Thoracic aorta (tissue), 2 donors: ENCODE results near the gene ULBP2. TPM values are rescaled to one million over a fixed set of nuclear protein-coding genes. Genes with fewer than 3 reads are reported as not detected.
"Not testable (repeated sequence)": the region's sequence is repeated elsewhere in the genome, so short reads cannot be mapped to it uniquely, and the experiment has no call there.

Source experiments
- ATAC-seq: fragments of 150-250 bp; one replicate; pipeline ENCODE4 v1.8.0; 2017; ENCODE audit warnings: low read depth; ENCODE audit not compliant: insufficient number of reproducible peaks, low FRiP score
- DNase-seq: peaks from one replicate; pipeline ENCODE4 v3.0.0-alpha.2; 2020; ENCODE audit warnings: low spot score
- H3K27ac ChIP-seq, 2 donors: fragments of 200-600 bp; sonication (generic); 1 replicate in 1 of 2; 2 replicates in 1 of 2; pipeline ENCODE4 v1.5.1; 2016; ENCODE audit warnings: mild to moderate bottlenecking in 2 of 2, moderate library complexity in 2 of 2
- H3K27me3 ChIP-seq: fragments of 200-600 bp; sonication (generic); replicated peaks from 2 replicates; pipeline ENCODE4 v1.6.0; 2016; ENCODE audit warnings: mild to moderate bottlenecking; ENCODE audit not compliant: insufficient read depth
- H3K36me3 ChIP-seq: fragments of 200-600 bp; sonication (generic); one replicate; pipeline ENCODE4 v1.5.1; 2016
- H3K4me1 ChIP-seq, 2 donors: fragments of 200-600 bp; sonication (generic); 1 replicate in 1 of 2; 2 replicates in 1 of 2; pipeline versions ENCODE4 v1.5.1 to v1.6.0; 2016; ENCODE audit warnings: low read depth in 2 of 2, mild to moderate bottlenecking in 1 of 2; ENCODE audit not compliant: control insufficient read depth in 1 of 2
- H3K4me3 ChIP-seq: fragments of 200-600 bp; sonication (generic); 2 replicates; pipeline ENCODE4 v1.5.1; 2016; ENCODE audit warnings: mild to moderate bottlenecking
- H3K9me3 ChIP-seq: fragments of 200-600 bp; sonication (generic); 2 replicates; pipeline ENCODE4 v1.5.1; 2016
- total RNA-seq, 2 donors: library from RNA; depleted of rRNA; stranded (reverse); fragments of >200 nt; gene quantifications; one replicate each; pipeline versions ENCODE4 v1.1.0 to v1.2.3, GENCODE V29; 2016
- TF ChIP-seq, protein P1 (sequence below): fragments of 200-600 bp; sonication (generic); IDR thresholded peaks from one replicate; pipeline ENCODE4 v1.5.1; 2019; ENCODE audit warnings: antibody characterized with exemption

The ULBP2 gene
- total RNA-seq, 2 donors from 2014 or later, result 0.41 TPM; not detected in 1

DNA sequence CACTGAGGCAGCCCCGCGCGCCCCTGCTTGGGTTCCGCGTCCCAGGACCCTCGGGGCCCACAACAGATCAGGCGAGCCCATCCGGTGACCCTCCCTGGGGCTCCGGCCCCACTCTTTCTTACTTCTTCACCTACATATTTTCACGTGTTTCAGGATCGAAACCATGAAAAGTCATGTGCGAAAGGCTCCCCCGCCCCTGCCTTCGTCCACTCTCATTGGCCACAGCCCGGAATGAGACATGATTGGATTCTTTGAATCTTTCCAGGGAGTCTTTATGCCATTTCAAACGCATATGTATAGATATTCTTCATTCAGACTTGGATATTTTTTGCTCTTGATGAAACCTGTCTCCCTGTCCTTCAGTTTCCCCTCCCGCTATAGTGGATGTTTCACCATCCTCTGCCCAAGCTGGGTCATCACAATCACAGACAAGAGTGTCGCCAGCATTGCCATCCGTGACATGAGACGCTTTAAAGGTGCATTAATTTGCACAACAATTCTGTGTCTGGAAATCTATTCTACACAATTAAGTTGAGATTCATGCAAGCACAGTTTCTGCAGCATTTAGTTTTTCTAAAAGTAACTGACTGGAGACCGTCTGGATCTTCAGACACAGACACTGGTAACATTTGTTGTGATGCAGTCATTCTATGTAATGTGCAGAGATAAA lies 13.3 kb downstream of the ULBP2 start:
- not testable (repeated sequence) for ATAC-seq, H3K4me1 ChIP-seq, H3K4me3 ChIP-seq, H3K9me3 ChIP-seq, H3K27ac ChIP-seq, H3K36me3 ChIP-seq, DNase-seq
- H3K27me3 ChIP-seq, result peaks cover 13% of the 10 kb centered on the region

DNA sequence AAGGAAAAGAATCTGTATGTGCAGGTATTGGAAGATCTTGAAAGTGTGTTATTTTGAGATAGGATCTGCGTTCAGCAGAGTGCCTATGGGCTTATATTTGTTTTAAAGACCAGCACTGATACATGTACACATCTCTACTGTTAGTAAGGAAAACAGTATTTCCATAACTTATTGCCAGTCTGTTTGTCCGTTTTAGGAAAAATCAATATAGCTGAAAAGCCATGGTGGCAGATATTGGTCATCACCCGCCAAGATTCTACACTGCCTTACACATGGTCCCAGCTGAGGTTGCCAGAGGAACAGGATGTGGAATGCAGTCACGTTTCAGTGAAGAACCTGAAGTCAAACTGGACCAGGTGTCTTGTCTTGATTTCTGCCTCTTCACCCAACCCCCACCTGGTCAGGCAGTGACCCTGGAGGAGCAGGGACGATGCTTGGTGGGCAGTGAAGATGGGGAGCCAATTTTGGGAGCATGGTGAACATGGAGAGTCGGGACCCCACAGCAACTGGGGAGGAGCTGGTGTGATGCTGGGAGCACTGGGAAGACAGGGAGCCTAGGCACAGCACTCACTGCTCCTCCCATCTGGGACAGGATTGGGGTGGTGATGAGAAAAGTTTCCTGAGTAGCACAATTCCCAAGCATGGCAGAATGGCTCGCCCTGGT lies 14.0 kb downstream of the ULBP2 start:
- not testable (repeated sequence) for H3K4me1 ChIP-seq, H3K27ac ChIP-seq, ATAC-seq, DNase-seq, H3K9me3 ChIP-seq, H3K4me3 ChIP-seq, H3K36me3 ChIP-seq
- peaks cover 14% of the 10 kb centered on the region for H3K27me3 ChIP-seq

DNA sequence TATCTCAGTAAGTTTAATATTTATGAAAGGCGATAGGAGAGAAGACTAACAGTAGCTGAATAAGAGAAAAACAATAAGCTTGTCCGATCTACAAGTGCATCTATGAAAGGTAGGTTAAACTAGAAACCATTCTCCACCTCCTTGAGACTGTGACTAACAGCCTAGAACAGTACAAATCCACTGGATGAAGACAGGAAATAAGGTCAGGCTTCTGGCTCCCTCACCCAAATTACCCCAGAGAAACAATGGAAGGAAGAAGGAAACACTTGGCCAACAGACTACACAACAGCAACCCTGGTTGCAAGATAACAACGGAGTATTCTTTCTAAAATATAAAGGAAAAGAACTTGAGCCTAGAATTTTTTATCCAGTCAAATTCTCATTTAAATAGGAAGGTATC lies 16.3 kb downstream of the ULBP2 start:
- not testable (repeated sequence) for DNase-seq, H3K27ac ChIP-seq, H3K4me1 ChIP-seq, H3K4me3 ChIP-seq, H3K36me3 ChIP-seq, H3K9me3 ChIP-seq, ATAC-seq
- H3K27me3 ChIP-seq, result peaks cover 25% of the 10 kb centered on the region

DNA sequence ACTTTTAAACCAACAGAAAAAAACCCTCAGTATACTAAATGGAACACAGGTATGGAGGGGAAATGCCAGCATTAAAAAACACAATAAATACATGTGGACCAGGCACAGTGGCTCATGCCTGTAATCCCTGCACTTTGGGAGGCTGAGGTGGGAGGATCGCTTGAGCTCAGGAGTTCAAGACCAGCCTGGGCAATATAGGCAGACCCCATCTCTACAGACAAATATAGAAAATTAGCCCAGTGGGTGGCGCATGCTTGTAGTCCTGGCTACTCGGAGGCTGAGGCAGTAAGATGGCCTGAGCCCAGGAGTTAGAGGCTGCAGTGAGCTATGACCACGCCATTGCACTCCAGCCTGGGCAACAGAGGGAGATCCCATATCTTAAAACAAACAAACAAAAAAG lies 18.0 kb downstream of the ULBP2 start:
- not testable (repeated sequence) for ATAC-seq, H3K27ac ChIP-seq
- H3K27me3 ChIP-seq, result peaks cover 40% of the 10 kb centered on the region

DNA sequence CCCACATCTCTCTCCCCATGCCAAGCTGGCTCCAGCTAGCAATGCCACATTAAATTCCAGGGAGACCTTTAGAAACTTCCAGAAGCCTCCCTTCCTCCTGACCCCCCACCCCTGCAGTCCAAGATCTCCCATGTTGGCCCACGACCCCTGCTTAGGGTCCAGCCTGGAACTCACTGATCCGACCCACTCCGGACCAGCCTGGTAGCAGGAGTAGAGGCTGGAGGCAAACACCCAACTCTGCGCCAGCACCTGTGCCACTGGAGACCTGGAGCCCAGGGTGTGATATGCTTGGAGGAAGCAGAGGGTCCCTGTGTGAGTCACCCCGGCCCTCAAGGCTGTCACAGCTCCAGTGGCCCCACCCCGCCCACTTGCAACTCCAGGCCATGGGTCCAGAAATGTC lies 18.7 kb downstream of the ULBP2 start:
- no peak for DNase-seq
- peaks cover 42% of the 10 kb centered on the region for H3K27me3 ChIP-seq

More for the DNA sequence above, 18.0 kb downstream of the ULBP2 start:
- DNase-seq, H3K36me3 ChIP-seq, H3K4me3 ChIP-seq, H3K9me3 ChIP-seq: not testable (repeated sequence)
- peaks cover 10 to 16% of the 10 kb centered on the region in 2 donors for H3K4me1 ChIP-seq

DNA sequence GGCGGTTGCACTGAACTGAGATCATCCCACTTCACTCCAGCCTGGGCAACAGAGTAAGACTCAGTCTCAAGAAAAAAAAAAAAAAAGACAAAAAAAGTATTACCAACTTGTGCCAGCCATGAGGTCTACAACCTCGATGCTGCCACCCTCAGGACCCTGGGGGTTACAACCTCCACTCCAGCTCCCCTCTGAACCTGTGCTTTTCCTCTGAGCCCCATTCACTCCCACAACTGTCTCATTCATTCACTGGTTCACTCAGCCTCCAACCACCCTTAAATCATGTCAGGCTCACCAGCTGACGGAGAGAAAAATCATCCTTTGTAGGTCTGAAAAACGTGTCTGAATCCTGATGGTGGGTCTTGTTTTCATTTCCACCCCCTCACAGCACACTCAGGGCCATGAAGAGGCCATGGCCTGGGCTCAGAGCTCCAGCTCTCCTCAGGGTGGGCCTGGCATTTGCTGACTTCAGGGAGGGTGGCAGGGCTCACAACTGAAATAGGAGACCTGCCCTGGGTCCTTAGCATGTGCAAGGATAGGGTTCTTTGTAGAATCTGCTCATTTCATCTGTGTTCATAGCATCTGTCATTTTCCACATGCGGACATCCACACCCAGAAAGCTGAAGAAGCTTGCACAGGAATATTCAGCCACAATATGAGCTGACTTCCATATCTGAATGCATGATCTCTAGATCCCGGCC lies 20.1 kb downstream of the ULBP2 start:
- H3K27ac ChIP-seq, result no peak overlapping the region
- no peak for ATAC-seq
- H3K27me3 ChIP-seq, result peaks cover 38% of the 10 kb centered on the region
- H3K9me3 ChIP-seq, result no peaks in the 10 kb centered on the region
- peaks cover 13 to 25% of the 10 kb centered on the region in 2 donors for H3K4me1 ChIP-seq
- H3K4me3 ChIP-seq, result no peak overlapping the region
- DNase-seq, result no peak
- H3K36me3 ChIP-seq, result no peaks in the 10 kb centered on the region
- TF ChIP-seq, protein P1, sequence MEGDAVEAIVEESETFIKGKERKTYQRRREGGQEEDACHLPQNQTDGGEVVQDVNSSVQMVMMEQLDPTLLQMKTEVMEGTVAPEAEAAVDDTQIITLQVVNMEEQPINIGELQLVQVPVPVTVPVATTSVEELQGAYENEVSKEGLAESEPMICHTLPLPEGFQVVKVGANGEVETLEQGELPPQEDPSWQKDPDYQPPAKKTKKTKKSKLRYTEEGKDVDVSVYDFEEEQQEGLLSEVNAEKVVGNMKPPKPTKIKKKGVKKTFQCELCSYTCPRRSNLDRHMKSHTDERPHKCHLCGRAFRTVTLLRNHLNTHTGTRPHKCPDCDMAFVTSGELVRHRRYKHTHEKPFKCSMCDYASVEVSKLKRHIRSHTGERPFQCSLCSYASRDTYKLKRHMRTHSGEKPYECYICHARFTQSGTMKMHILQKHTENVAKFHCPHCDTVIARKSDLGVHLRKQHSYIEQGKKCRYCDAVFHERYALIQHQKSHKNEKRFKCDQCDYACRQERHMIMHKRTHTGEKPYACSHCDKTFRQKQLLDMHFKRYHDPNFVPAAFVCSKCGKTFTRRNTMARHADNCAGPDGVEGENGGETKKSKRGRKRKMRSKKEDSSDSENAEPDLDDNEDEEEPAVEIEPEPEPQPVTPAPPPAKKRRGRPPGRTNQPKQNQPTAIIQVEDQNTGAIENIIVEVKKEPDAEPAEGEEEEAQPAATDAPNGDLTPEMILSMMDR, result no peak

More for the DNA sequence above, 18.7 kb downstream of the ULBP2 start:
- Histone ChIP-seq H3K4me3 (no peak overlapping the region), H3K27ac (no peak overlapping the region), H3K4me1 (peaks cover 13 to 23% of the 10 kb centered on the region in 2 donors), H3K9me3 (no peaks in the 10 kb centered on the region), H3K36me3 (no peaks in the 10 kb centered on the region)
- no peak for ATAC-seq
- TF ChIP-seq, protein P1, result no peak
